MM.1S (cell line): ENCODE data around the gene POLR2C.

ENCODE experiments used
- DNase-seq: peaks from one replicate; pipeline ENCODE4 v3.0.0-alpha.2; 2015
- H2AFZ ChIP-seq: fragments of 300-600 bp; sonication (generic); 2 replicates; pipeline ENCODE4 v1.6.0; 2016; ENCODE audit warnings: antibody characterized with exemption, low read length
- H3F3A ChIP-seq: fragments of 300-600 bp; sonication (generic); 2 replicates; pipeline ENCODE4 v1.6.1; 2016; ENCODE audit warnings: mild to moderate bottlenecking, antibody characterized with exemption, low read length, moderate library complexity, mixed read lengths; ENCODE audit not compliant: insufficient read depth
- H3K27ac ChIP-seq: fragments of 300-600 bp; sonication (generic); 2 replicates; pipeline ENCODE4 v1.5.1; 2016; ENCODE audit warnings: mild to moderate bottlenecking, low read length
- H3K27me3 ChIP-seq: fragments of 300-600 bp; sonication (generic); replicated peaks from 2 replicates; pipeline ENCODE4 v1.6.0; 2016; ENCODE audit warnings: low read length; ENCODE audit not compliant: insufficient read depth
- H3K36me3 ChIP-seq: fragments of 300-600 bp; sonication (generic); replicated peaks from 2 replicates; pipeline ENCODE4 v1.6.1; 2016; ENCODE audit warnings: mild to moderate bottlenecking, low read length, mixed read lengths; ENCODE audit not compliant: insufficient read depth
- H3K4me1 ChIP-seq: fragments of 300-600 bp; sonication (generic); 2 replicates; pipeline ENCODE4 v1.6.1; 2016; ENCODE audit warnings: low read length, mixed read lengths
- H3K4me2 ChIP-seq: fragments of 300-600 bp; sonication (generic); 2 replicates; pipeline ENCODE4 v1.6.0; 2016; ENCODE audit warnings: low read depth, low read length
- H3K4me3 ChIP-seq: fragments of 300-600 bp; sonication (generic); 2 replicates; pipeline ENCODE4 v1.5.1; 2016; ENCODE audit warnings: low read length, mixed read lengths
- H3K79me2 ChIP-seq: fragments of 300-600 bp; sonication (generic); 2 replicates; pipeline ENCODE4 v1.6.1; 2016; ENCODE audit warnings: mixed run types, low read length, mixed read lengths
- H3K9ac ChIP-seq: fragments of 300-600 bp; sonication (generic); 2 replicates; pipeline ENCODE4 v1.6.1; 2016; ENCODE audit warnings: low read length, mixed read lengths
- H3K9me2 ChIP-seq: fragments of 300-600 bp; sonication (generic); replicated peaks from 2 replicates; pipeline ENCODE4 v1.6.1; 2016; ENCODE audit warnings: mild to moderate bottlenecking, low read length, mixed read lengths; ENCODE audit not compliant: insufficient read depth
- H3K9me3 ChIP-seq: fragments of 300-600 bp; sonication (generic); replicated peaks from 2 replicates; pipeline ENCODE4 v1.6.1; 2016; ENCODE audit warnings: mild to moderate bottlenecking, low read length, mixed read lengths; ENCODE audit not compliant: insufficient read depth
- H4K20me1 ChIP-seq: fragments of 300-600 bp; sonication (generic); 2 replicates; pipeline ENCODE4 v1.6.1; 2016; ENCODE audit warnings: mild to moderate bottlenecking, low read length, moderate library complexity, mixed read lengths; ENCODE audit not compliant: insufficient read depth
- CTCF ChIP-seq: fragments of 300-600 bp; sonication (generic); IDR thresholded peaks from 2 replicates; pipeline ENCODE4 v1.5.1; 2016; ENCODE audit warnings: antibody characterized with exemption, low read length, mixed read lengths
- EZH2 ChIP-seq: fragments of 300-600 bp; sonication (generic); optimal IDR thresholded peaks from 2 replicates; pipeline ENCODE3; 2017; ENCODE audit warnings: low read depth, mild to moderate bottlenecking, antibody characterized with exemption, low read length, mixed read lengths
- EZH2phosphoT487 ChIP-seq: fragments of 300-600 bp; sonication (generic); IDR thresholded peaks from 2 replicates; pipeline ENCODE4 v1.6.1; 2018; ENCODE audit warnings: antibody characterized with exemption, low read length

Gene POLR2C

GRCh38 chr16:57508035-57508425 lies 45.6 kb downstream of the POLR2C start:
- no peak overlapping the region for H3K27ac ChIP-seq

GRCh38 chr16:57509231-57509923 lies 46.9 kb downstream of the POLR2C start:
- Histone ChIP-seq H3K4me3 (no peak overlapping the region), H3K4me2 (no peak overlapping the region), H3K27ac (no peak overlapping the region), H3K9me3 (no peaks in the 10 kb centered on the region), H3K79me2 (no peaks in the 10 kb centered on the region), H4K20me1 (no peaks in the 10 kb centered on the region), H3F3A (no peaks in the 10 kb centered on the region), H2AFZ (no peak overlapping the region), H3K27me3 (0 out of 2 replicates have a peak, but pooled peaks cover 5% of the 10 kb centered on the region), H3K9ac (no peak overlapping the region), H3K36me3 (no peaks in the 10 kb centered on the region), H3K9me2 (no peaks in the 10 kb centered on the region), H3K4me1 (no peaks in the 10 kb centered on the region)
- DNase-seq = no peak
- no peak for TF ChIP-seq EZH2
- no peak for TF ChIP-seq EZH2phosphoT487
- TF ChIP-seq CTCF = no peak

More at GRCh38 chr16:57508035-57508425, 45.6 kb downstream of the POLR2C start:
- no peaks in the 10 kb centered on the region for H3K4me1 ChIP-seq
- no peaks in the 10 kb centered on the region for H3K9me3 ChIP-seq
- no peak overlapping the region for H3K9ac ChIP-seq
- no peak overlapping the region for H2AFZ ChIP-seq
- H3F3A ChIP-seq = no peaks in the 10 kb centered on the region
- no peaks in the 10 kb centered on the region for H3K79me2 ChIP-seq
- H3K4me2 ChIP-seq = no peak overlapping the region
- TF ChIP-seq EZH2phosphoT487 (no peak), CTCF (no peak), EZH2 (no peak)
- 0 out of 2 replicates have a peak, but pooled peaks cover 5% of the 10 kb centered on the region for H3K27me3 ChIP-seq
- H3K4me3 ChIP-seq = no peak overlapping the region
- no peaks in the 10 kb centered on the region for H3K36me3 ChIP-seq
- no peaks in the 10 kb centered on the region for H4K20me1 ChIP-seq
- no peak for DNase-seq
- H3K9me2 ChIP-seq = no peaks in the 10 kb centered on the region

- TF ChIP-seq CTCF = no peak
- no peak for TF ChIP-seq EZH2phosphoT487
- no peak for TF ChIP-seq EZH2
- H3K36me3 ChIP-seq = no peaks in the 10 kb centered on the region
- H3K9me2 ChIP-seq = no peaks in the 10 kb centered on the region
- H2AFZ ChIP-seq = no peak overlapping the region
- no peak overlapping the region for H3K9ac ChIP-seq
- DNase-seq = no peak
- no peaks in the 10 kb centered on the region for H4K20me1 ChIP-seq
- H3F3A ChIP-seq = no peaks in the 10 kb centered on the region
- H3K79me2 ChIP-seq = no peaks in the 10 kb centered on the region
- no peak overlapping the region for H3K4me3 ChIP-seq
- no peaks in the 10 kb centered on the region for H3K9me3 ChIP-seq
- no peak overlapping the region for H3K4me2 ChIP-seq
- H3K27ac ChIP-seq = no peak overlapping the region
- no peaks in the 10 kb centered on the region for H3K4me1 ChIP-seq
- 0 out of 2 replicates have a peak, but pooled peaks cover 5% of the 10 kb centered on the region for H3K27me3 ChIP-seq
These were observed 47.8 kb downstream of the POLR2C start for GRCh38 chr16:57510016-57510871.
